Mucosa of gallbladder (tissue), 1 donor: ENCODE results near the gene ZNF821. TPM values are rescaled to one million over a fixed set of nuclear protein-coding genes. Genes with fewer than 3 reads are reported as not detected.
"Not testable (repeated sequence)": the region's sequence is repeated elsewhere in the genome, so short reads cannot be mapped to it uniquely, and the experiment has no call there.

ENCODE experiments used
- DNase-seq: peaks from one replicate; pipeline ENCODE4 v3.0.0-alpha.2; 2020; ENCODE audit warnings: low spot score
- total RNA-seq: library from RNA; stranded (reverse); gene quantifications from one replicate; pipeline ENCODE4 v1.2.1, GENCODE V29; 2021
- donor health status: DM: no; HTN: no; CAD: no.

Gene ZNF821
- total RNA-seq, 1 donor from 2014 or later, result 9.3 TPM

- no peak for DNase-seq
Measured at GRCh38 chr16:71902656-71903365, 18.8 kb upstream of the ZNF821 start.

DNA sequence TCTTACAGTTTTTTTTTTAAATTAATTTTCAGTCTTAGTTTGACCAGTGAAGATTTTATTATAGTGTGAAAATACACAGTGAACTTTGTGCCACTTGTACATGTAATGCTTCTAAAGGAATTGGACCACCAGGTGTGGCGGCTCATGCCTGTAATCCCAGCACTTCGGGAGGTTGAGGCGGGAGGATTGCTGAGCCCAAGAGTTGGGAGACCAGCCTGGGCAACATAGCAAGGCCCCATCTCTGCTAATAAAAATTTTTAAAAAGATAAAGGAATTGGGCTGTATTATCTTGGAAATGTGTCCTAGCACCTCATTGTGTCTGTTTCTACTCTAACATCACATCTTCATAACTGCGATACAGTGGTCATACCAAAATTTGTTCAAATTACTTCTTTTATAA, 15.2 kb upstream of the ZNF821 start:
- no peak for DNase-seq

GRCh38 chr16:71896764-71897368, 12.9 kb upstream of the ZNF821 start:
- DNase-seq, result no peak

DNA sequence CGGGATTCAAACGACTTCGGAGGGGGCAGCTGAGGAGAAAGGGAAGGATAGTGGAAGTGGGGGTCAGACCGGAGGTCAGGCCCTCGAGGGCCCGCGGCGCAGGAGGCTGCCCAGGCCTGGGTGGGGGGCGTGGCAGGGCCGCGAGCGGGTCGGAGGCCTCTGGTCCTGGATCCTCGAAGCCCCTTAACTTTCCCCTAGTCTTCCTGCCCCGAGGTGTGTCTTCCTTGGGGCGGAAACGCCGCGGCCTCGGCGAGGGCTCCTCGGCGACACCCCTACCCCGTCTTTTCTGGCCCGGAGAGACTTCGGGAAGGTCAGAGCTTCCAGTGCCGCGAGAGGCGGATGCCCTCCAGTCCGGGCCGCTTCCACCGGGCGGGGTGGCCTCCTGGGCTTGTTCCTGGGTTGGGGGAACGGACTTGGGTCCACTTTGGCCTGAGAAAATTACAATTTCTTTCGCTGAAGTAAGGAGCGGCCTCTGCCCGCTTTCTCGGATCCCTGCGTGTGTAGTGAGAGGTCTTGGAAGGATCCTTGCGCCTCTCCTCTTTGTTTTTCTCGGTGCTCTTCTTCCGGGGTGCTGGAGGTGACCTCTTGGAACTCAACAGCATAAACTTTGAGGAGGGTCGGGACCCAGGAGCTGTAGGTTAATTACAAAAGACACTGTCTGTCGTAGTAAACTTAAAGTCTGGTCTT, 11.8 kb upstream of the ZNF821 start:
- DNase-seq, result peak; percentile 24

DNA sequence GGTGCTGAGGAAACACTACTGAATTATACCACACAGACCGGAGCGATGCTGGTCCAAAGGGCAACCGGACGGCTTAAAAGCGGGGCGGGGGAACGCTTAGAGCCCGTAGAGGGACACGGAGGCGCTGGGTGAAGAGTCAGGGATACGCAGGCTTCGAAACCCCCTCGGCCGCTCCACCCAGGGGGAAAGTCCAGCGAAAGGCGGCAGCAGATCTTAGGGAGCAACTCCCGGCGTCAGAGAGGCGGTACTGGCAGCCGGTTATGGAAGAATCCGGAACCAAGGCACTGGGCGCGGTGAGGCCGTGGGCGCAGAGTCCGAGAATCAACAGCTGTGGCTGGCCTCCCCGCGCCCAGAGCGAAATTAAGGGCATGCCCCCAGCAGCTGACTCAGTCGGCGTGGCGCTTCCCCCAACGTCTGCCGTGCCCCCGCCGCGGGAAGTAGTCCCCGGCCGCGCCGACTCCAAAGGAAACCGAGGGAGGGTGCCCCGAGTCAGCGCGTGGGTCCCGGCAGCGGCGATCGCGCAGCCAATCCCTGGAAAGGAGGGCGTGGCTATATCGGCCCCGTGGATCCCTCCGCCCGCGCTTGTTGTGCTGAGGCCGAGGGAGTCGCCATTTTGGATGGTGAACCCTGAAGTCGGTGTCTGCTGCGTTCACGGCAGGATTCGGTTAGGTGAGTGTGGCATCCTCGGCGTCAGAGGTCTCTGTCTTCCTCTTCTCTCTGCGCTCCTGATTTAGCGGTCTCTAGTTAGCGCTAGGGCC, 11.1 kb upstream of the ZNF821 start, which contains the start of gene IST1:
Gene IST1, plus strand, starts transcription at position 611 of the 758 bp plus-strand sequence. CDS start 20,110 bp downstream, outside the sequence.
- DNase-seq, result peak; percentile 98

GRCh38 chr16:71894229-71894920, 10.4 kb upstream of the ZNF821 start:
- DNase-seq, result peak; percentile 44

GRCh38 chr16:71893888-71894228, 9.9 kb upstream of the ZNF821 start:
- no peak for DNase-seq

DNA sequence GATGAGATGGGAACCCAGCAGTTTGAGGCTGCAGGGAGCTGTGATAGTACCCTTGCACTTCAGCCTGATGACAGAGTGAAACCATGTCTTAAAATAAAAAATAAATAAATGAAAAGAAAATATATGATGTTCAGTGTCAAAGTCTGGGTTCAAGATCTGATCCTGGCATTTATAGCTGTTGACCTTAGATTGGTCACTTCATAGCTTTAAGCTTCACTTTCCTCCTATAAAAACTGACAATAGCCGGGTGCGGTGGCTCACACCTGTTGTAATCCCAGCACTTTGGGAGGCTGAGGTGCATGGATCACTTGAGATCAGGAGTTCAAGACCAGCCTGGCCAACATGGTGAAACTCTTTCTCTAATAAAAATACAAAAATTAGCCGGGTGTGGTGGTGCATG, 5.2 kb upstream of the ZNF821 start:
- no peak for DNase-seq

DNA sequence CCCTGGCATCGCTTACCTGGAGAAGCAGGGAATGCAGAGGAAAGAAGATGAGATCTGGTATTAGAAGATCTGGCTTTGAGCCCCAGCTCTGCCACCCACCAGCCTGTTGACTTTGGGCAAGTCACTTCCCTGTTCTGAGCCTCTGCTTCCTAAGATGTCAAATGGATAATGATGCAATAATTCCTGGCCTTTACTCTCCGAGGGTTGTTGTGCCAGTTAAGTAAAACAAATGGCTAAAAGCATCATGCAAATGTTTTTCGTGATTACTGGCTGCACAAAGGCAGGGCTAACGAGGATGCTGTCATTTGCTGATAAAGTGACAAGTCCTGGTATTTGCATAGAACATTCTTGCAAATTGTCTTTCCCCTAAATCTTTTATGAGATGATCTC, 1.3 kb upstream of the ZNF821 start:
- DNase-seq, result no peak

DNA sequence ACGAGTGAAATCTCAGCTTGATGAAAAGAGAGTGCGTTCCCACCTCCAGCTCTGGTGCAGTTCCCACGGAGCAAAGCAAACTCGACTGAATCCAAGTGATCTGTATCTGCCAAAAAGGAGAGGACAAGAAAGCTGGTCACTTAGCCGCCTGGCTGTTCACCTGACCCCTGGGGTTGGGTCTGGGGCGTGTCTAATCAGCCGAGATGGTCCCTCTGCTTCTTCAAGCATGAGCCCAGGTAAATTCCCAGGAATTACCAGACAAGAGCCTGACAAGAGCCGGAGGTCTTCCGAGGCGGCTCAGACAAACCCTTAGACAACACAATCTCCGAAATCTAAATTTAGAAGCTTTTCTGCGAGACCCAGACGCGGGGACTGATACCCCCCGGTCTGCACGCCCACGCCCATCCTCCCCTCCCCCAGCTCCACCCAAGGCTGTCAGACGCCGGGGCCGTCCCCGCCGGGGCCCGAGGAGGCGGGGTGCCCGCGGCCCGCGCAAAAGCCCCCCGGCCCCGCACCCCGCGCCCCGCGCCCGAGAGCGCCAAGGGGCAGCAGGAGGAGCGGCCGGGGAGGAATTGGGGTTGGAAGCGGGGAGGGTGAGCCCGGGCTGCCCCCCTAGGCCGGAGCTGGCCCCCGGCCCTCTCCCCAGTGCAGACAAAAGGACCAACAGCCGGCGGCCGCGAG, 674 bp downstream of the ZNF821 start:
- no peak for DNase-seq

DNA sequence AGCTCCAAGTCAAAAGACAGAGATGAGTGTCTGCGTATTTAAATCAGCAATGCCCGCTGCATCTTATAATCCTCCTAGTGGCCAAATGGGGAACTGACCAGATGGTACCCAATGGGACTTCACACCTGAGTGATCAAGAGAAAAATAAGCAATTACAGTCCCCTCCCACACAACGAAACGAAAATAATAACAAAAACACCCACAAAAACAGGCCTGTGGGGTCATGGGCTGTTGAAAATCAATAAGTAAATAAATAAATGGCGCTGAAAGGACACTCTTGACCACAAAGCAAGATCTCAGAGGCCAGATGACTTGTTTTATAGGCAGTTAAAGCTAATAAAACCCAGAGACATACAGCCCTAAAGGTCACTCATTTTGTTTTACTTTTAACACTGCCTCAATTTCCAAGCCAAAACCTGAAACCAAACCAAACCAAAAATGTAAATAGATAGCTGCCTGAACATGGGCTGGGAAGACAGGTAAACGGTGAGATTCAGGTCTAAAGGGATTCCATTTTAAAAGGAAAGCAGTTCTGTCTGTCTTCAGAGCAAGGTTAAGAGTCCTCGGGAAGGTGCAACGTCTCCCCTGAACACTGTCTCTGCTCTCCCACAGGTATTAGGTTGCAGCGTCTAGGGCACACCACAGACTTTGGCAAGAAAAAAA, 1.3 kb downstream of the ZNF821 start:
- DNase-seq, result peak; percentile 84

GRCh38 chr16:71880176-71880575, 3.8 kb downstream of the ZNF821 start:
- DNase-seq, result no peak

DNA sequence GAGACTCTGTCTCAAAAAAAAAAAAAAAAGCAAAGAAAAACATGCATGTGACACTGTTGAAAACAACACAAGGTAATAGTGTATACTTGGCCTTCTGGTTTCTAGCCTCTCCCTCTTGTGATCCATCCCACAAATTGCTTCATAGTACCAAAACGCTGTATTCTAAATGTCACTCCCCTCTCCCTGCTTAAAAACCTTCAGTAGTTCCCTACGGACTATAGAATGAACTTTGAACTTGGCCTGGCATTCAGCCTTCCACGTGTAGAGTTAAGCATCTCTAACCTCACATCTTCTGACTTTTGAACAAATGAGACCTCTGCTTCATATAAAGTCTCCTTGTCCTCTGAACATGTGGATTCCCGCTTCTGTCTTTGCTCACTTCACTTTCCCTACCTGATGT, 5.1 kb downstream of the ZNF821 start:
- DNase-seq, result no peak

GRCh38 chr16:71873199-71873598, 10.8 kb downstream of the ZNF821 start:
- no peak for DNase-seq

DNA sequence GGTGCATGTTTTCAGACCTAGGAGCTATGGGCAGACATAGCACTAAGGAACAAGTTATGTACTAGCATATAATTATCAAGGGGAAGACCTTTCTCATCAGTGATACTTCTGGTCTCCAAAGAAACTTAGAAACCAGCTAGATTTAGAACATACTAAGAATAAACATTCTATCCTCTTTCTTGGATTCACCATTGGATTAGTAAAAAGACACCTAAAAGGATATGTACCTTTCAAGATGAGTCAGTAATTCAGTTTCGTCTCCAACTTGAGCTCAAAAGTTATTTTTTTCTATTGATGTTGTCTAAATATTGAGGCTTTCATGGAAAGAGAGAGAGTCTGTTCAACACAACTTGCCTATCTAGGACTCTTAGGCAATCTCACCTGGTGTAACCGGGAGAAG, 13.2 kb downstream of the ZNF821 start:
- DNase-seq, result no peak

DNA sequence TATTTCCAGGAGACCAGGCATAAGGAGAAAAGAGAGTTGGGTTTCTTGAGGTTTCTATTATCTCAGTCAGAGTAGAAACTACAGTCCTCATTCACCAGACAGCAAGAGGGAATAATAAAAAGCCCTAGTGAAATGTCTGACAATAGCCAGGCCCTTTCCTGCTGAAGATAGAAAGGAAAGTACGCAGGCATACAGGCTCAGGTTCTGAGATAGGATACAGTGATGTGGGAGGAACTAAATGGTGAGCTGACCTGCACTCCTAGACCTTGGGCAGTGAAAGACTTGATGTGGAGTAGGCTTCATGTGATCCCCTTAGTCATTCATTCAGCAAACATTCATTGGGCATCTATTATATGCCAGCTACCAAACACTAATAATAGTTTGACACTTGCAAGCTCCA, 14.9 kb downstream of the ZNF821 start:
- DNase-seq, result no peak

DNA sequence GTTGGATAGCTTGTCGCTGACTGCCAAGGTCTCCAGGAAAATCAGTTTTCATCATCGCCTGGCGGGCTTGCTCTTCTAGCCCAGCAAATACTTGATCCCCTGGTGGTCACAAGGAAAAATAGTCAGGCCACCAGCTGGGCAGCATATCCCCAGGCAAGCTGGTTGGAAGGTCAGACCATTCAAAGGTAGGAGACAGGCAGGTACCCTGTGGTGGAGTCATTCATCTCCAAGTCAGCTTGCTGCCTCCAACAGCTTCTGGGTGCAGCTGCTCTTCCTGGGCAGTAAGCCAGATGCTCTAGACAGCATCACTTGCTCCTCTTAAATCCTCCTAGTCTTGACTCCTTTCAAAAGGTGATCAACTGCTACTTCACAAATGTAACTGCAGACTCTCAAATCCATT, 16.0 kb downstream of the ZNF821 start:
- no peak for DNase-seq

GRCh38 chr16:71867175-71867574, 16.8 kb downstream of the ZNF821 start:
- not testable (repeated sequence) for DNase-seq

DNA sequence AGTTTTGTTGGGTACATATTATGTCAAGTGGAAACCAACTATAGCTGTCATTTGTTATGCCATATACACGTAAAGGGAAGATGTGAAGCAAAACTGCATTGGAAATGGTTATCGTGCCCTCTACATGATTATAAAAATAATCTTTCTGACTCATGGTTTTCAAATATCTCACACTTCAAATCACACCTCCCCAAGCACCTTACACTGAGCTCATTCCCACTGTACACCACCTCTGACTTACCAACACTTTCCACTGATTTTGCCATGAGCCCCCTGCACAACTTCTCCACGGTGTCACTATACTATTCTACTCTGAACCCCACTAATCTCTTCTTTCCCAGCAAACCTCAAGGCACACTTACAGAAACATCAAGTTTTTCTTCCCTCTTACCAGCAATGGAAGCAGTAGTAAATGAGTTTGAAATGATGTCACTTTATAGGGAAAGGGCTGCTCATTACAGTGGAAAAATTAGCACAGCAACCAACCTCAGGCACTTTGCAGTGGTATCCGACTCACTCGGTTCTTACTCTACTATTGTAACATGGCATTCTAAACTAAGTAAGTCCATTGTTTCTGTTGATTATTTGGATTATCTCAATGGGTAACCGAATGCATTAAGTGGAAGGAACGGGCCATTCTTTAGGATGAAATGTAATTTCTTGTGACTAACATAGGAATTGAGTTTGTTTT, 18.7 kb downstream of the ZNF821 start:
- no peak for DNase-seq

- DNase-seq, result no peak
Measured at GRCh38 chr16:71863995-71864394, 20.0 kb downstream of the ZNF821 start.
